ENCODE results near the gene PCDHB11. TPM values are rescaled to one million over a fixed set of nuclear protein-coding genes. Genes with fewer than 3 reads are reported as not detected.
"Not testable (repeated sequence)": the region's sequence is repeated elsewhere in the genome, so short reads cannot be mapped to it uniquely, and the experiment has no call there.

The PCDHB11 gene
- total and polyA plus RNA-seq, 2 experiments from 2014 or later: 1.1 to 1.2 TPM

GRCh38 chr5:141236516-141237313 is 37.3 kb downstream of the PCDHB11 start:
- no peak for DNase-seq
- H3K27ac ChIP-seq: no peak overlapping the region
- H3K9me3 ChIP-seq (ENCODE audit: low read depth): no peaks in the 10 kb centered on the region
- TF ChIP-seq EZH2phosphoT487 (IDR thresholded peaks at IDR 0.05; ENCODE audit: insufficient read depth, low read depth) (no peak), EZH2 (IDR thresholded peaks at IDR 0.05; ENCODE audit: insufficient read depth, poor library complexity, severe bottlenecking) (no peak)
- no peaks in the 10 kb centered on the region for H3F3A ChIP-seq (ENCODE audit: insufficient read depth)
- WGBS, 2 experiments (ENCODE audit: low coverage in 1 of 2, low lambda C conversion rate in 2 of 2, missing lambda C conversion rate in 2 of 2): 29% methylated on average over 32 of the region's 32 CpGs
- no peaks in the 10 kb centered on the region for H3K9me2 ChIP-seq (ENCODE audit: insufficient read depth)
- no peaks in the 10 kb centered on the region for H3K79me2 ChIP-seq (ENCODE audit: insufficient read depth)
- no peaks in the 10 kb centered on the region for H3K4me1 ChIP-seq (ENCODE audit: insufficient read depth)
- in situ Hi-C loops (cut with MboI): no loop called here
- no peak overlapping the region for H3K4me3 ChIP-seq
- H2AFZ ChIP-seq: no peak overlapping the region
- no peaks in the 10 kb centered on the region for H4K20me1 ChIP-seq (ENCODE audit: insufficient read depth)
- H3K4me2 ChIP-seq (ENCODE audit: unreplicated experiment): no peak overlapping the region
- H3K27me3 ChIP-seq (replicated peaks; ENCODE audit: insufficient read depth): no peaks in the 10 kb centered on the region
- H3K9ac ChIP-seq: no peak overlapping the region
- no peaks in the 10 kb centered on the region for H3K36me3 ChIP-seq (ENCODE audit: low read depth)

GRCh38 chr5:141241496-141241895 is 42.1 kb downstream of the PCDHB11 start:
- H2AFZ ChIP-seq: no peak overlapping the region
- WGBS, 2 experiments (ENCODE audit: low coverage in 1 of 2, low lambda C conversion rate in 2 of 2, missing lambda C conversion rate in 2 of 2): 33 to 35% methylated on average over 41 to 42 of the region's 43 CpGs
- DNase-seq: no peak
- H3K9me2 ChIP-seq (ENCODE audit: insufficient read depth): no peaks in the 10 kb centered on the region
- no peaks in the 10 kb centered on the region for H3F3A ChIP-seq (ENCODE audit: insufficient read depth)
- H3K27ac ChIP-seq: no peak overlapping the region
- no peaks in the 10 kb centered on the region for H3K36me3 ChIP-seq (ENCODE audit: low read depth)
- no peaks in the 10 kb centered on the region for H4K20me1 ChIP-seq (ENCODE audit: insufficient read depth)
- no peaks in the 10 kb centered on the region for H3K27me3 ChIP-seq (replicated peaks; ENCODE audit: insufficient read depth)
- H3K9me3 ChIP-seq (ENCODE audit: low read depth): no peaks in the 10 kb centered on the region
- H3K4me2 ChIP-seq (ENCODE audit: unreplicated experiment): no peak overlapping the region
- in situ Hi-C loops (cut with MboI): no loop called here
- no peaks in the 10 kb centered on the region for H3K4me1 ChIP-seq (ENCODE audit: insufficient read depth)
- TF ChIP-seq EZH2phosphoT487 (IDR thresholded peaks at IDR 0.05; ENCODE audit: insufficient read depth, low read depth) (no peak), EZH2 (IDR thresholded peaks at IDR 0.05; ENCODE audit: insufficient read depth, poor library complexity, severe bottlenecking) (no peak)
- H3K4me3 ChIP-seq: no peak overlapping the region
- no peak overlapping the region for H3K9ac ChIP-seq
- H3K79me2 ChIP-seq (ENCODE audit: insufficient read depth): no peaks in the 10 kb centered on the region

GRCh38 chr5:141245250-141245717 is 45.9 kb downstream of the PCDHB11 start, which contains the start of gene PCDHB15:
Gene PCDHB15 (plus strand): TSS chr5:141245395. CDS start chr5:141245579, 184 bp downstream.
- WGBS, 2 experiments (ENCODE audit: low coverage in 1 of 2, low lambda C conversion rate in 2 of 2, missing lambda C conversion rate in 2 of 2): 7 to 8% methylated on average over 16 of the region's 16 CpGs
- Histone ChIP-seq H3K4me1 (ENCODE audit: insufficient read depth) (no peaks in the 10 kb centered on the region), H3K9me3 (ENCODE audit: low read depth) (no peaks in the 10 kb centered on the region), H3K4me3 (peak within 1 kb of the TSS; percentile 67), H3K9ac (peak within 1 kb of the TSS; percentile 40), H3K4me2 (ENCODE audit: unreplicated experiment) (peak within 1 kb of the TSS; percentile 7), H3K27me3 (replicated peaks; ENCODE audit: insufficient read depth) (no peaks in the 10 kb centered on the region), H3K9me2 (ENCODE audit: insufficient read depth) (no peaks in the 10 kb centered on the region), H4K20me1 (ENCODE audit: insufficient read depth) (no peaks in the 10 kb centered on the region), H3K79me2 (ENCODE audit: insufficient read depth) (no peaks in the 10 kb centered on the region), H2AFZ (peak within 1 kb of the TSS; percentile 65), H3F3A (ENCODE audit: insufficient read depth) (no peaks in the 10 kb centered on the region), H3K27ac (no peak within 1 kb of the TSS), H3K36me3 (ENCODE audit: low read depth) (no peaks in the 10 kb centered on the region)
- TF ChIP-seq EZH2phosphoT487 (IDR thresholded peaks at IDR 0.05; ENCODE audit: insufficient read depth, low read depth) (no peak), EZH2 (IDR thresholded peaks at IDR 0.05; ENCODE audit: insufficient read depth, poor library complexity, severe bottlenecking) (no peak)
- in situ Hi-C loops (cut with MboI): no loop called here
- peak; percentile 30 for DNase-seq

GRCh38 chr5:141246971-141247370 is 47.5 kb downstream of the PCDHB11 start:
- H3K4me2 ChIP-seq (ENCODE audit: unreplicated experiment); DNase-seq; in situ Hi-C loops (cut with MboI); H3K79me2 ChIP-seq (ENCODE audit: insufficient read depth); H3K9me2 ChIP-seq (ENCODE audit: insufficient read depth); H3F3A ChIP-seq (ENCODE audit: insufficient read depth); H3K4me1 ChIP-seq (ENCODE audit: insufficient read depth); H3K36me3 ChIP-seq (ENCODE audit: low read depth); H3K27me3 ChIP-seq (replicated peaks; ENCODE audit: insufficient read depth); H2AFZ ChIP-seq; H3K27ac ChIP-seq; H3K9me3 ChIP-seq (ENCODE audit: low read depth); H3K4me3 ChIP-seq; H4K20me1 ChIP-seq (ENCODE audit: insufficient read depth); H3K9ac ChIP-seq: not testable (repeated sequence)
- WGBS, 2 experiments (ENCODE audit: low coverage in 1 of 2, low lambda C conversion rate in 2 of 2, missing lambda C conversion rate in 2 of 2): 41 to 55% methylated on average over 18 to 30 of the region's 42 CpGs

GRCh38 chr5:141247434-141247833 is 48.0 kb downstream of the PCDHB11 start:
- H3F3A ChIP-seq (ENCODE audit: insufficient read depth); DNase-seq; H4K20me1 ChIP-seq (ENCODE audit: insufficient read depth); H3K4me3 ChIP-seq; H3K4me1 ChIP-seq (ENCODE audit: insufficient read depth); H3K27ac ChIP-seq; H3K27me3 ChIP-seq (replicated peaks; ENCODE audit: insufficient read depth); H3K9ac ChIP-seq; H2AFZ ChIP-seq; H3K79me2 ChIP-seq (ENCODE audit: insufficient read depth); in situ Hi-C loops (cut with MboI); H3K9me2 ChIP-seq (ENCODE audit: insufficient read depth); H3K36me3 ChIP-seq (ENCODE audit: low read depth); H3K9me3 ChIP-seq (ENCODE audit: low read depth); H3K4me2 ChIP-seq (ENCODE audit: unreplicated experiment): not testable (repeated sequence)
- 46 to 49% methylated on average over 26 to 34 of the region's 34 CpGs for WGBS, 2 experiments (ENCODE audit: low coverage in 1 of 2, low lambda C conversion rate in 2 of 2, missing lambda C conversion rate in 2 of 2)
